GM19395 (cell line): Measurements from ENCODE around the gene CBY1.
"Not testable (repeated sequence)": the region's sequence is repeated elsewhere in the genome, so short reads cannot be mapped to it uniquely, and the experiment has no call there.

Source experiments
- ATAC-seq: cut with Tn5 transposase; IDR thresholded peaks from one replicate; pipeline ENCODE4 v1.9.1; 2021; ENCODE audit warnings: mild to moderate bottlenecking, moderate library complexity; ENCODE audit not compliant: unreplicated experiment

Gene CBY1

GRCh38 chr22:38656256-38657044, at the start of gene CBY1, which contains the start of gene FAM227A:
TSS of gene CBY1 (plus strand) at chr22:38656638. CDS start at chr22:38668055, 11,417 bp downstream.
TSS of gene FAM227A (minus strand) at chr22:38656392. CDS start at chr22:38650168, 6,224 bp downstream.
- ATAC-seq: peak; percentile 72

- no peak for ATAC-seq
These were observed 48.8 kb upstream of the CBY1 start for GRCh38 chr22:38607680-38608079.

DNA sequence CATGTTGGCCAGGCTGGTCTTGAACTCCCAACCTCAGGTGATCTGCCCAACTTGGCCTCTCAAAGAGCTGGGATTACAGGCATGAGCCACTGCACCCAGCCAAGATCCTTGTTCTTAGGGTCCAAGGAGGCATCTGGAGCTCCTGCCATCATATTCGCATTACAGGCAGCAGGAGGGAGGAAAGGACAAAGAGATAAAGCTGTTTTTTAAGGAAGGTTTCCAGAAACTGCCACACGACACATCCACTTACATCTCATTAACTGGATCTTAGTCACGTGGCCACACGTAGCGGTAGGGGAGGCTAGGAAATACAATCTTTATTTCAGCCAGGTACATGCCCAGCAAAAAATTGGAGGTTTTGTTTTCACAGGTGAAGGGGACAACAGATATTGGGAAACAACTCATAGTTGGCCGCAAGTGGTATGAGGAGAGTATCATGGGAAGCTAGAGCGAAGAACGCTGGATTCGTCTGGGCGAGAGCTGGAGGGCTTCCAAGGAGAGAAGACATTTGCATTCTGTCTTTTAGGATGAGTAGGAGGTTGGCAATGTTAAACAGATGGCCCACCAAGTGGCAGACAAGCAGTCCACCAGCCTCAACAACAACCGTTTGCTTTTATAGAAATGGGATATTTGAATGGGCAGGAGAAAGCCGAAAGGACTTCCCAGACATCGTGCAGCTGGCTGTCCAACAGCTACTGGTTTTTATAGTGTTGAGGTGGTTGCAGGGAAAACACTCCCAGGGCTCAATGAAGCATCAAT, 47.3 kb upstream of the CBY1 start:
- no peak for ATAC-seq

DNA sequence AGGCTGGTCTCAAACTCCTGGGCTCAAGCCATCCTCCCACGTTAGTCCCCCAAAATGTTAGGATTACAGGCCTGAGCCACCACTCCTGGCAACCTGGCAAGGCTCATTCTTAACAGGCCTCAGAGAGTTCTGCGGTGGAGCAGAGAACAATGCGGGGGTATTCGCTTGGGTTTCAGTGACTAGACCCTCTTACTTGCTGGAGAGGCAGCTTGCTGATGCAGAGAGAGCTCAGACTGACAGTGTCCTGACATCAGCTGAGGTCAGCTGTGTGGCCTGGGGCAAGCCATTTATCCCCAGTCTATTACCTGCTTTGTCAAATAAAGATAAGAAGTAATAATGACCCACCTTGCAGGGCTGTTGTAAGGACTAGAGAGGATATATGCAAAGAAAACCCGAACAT, 46.2 kb upstream of the CBY1 start:
- no peak for ATAC-seq

GRCh38 chr22:38611559-38611958, 44.9 kb upstream of the CBY1 start:
- no peak for ATAC-seq

- no peak for ATAC-seq
These were observed 44.0 kb upstream of the CBY1 start for GRCh38 chr22:38612217-38613006.

GRCh38 chr22:38613588-38613987, 42.9 kb upstream of the CBY1 start:
- no peak for ATAC-seq

DNA sequence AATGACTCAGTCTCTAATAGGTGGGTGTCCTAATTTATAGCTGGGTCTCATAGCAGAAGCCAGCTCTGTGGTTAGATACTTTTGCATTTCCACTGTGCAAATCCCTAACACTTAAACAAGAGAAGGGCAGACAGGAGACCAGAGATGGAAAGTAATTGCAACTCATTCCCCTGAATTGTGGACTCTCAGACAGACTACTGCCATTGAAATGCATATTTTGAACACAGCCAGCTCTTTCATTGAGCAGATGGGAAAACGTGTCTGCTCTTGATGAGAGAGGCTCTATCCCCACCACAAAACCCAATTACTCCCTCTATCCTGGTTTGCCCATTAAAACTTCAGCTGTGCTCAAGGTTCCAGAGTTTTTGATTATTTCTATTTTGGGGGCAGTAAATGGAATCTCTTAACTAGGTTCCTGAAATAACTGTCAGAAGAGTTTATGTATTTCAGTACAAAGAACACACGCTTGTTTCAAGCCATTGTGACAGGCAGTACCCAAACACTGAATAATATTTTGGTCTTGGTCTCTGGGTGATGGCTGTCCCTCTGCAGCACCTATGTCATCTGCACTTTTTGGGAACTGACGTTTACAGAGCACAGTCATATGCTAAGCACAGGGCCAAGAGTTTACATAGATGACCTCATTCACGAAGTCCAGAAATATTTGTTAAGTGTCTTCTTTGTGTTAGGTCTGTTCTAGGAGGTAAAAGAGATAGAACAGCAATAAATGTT, 41.9 kb upstream of the CBY1 start:
- ATAC-seq: no peak

DNA sequence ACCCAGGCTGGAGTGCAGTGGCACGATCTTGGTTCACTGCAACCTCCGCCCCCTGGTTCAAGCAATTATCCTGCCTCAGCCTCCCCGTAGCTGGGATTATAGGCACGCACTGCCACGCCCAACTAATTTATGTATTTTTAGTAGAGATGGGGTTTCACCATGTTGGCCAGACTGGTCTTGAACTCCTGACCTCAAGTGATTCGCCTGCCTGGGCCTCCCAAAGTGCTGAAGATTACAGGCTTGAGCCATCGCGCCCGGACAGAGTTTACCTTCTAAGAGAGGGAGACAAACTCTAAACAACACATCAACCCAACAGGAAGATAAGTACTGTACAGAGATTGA, 41.4 kb upstream of the CBY1 start:
- not testable (repeated sequence) for ATAC-seq

- ATAC-seq: no peak
These were observed 38.2 kb upstream of the CBY1 start for GRCh38 chr22:38618258-38618657.

GRCh38 chr22:38618682-38619081, 37.8 kb upstream of the CBY1 start:
- no peak for ATAC-seq

GRCh38 chr22:38623351-38623750, 33.1 kb upstream of the CBY1 start:
- no peak for ATAC-seq

DNA sequence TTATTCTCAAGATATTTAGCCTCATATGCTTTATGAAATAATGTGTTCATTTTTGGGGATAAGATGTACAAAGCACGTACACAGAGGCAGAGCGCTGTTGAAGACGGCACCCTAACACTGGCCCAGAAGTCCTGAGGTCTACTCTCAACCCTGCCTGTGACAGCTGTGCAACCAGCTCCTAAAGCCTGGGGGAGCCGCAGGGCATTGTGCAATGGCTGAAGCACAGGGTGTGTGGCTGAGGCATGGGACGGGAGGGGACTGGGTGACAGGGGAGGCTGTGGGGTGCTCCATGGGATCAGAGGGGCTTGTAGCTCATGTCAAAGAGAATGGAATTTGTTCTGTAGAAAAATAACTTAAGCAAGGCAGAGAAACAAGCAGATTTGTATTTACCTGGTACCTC, 28.0 kb upstream of the CBY1 start:
- ATAC-seq: no peak

DNA sequence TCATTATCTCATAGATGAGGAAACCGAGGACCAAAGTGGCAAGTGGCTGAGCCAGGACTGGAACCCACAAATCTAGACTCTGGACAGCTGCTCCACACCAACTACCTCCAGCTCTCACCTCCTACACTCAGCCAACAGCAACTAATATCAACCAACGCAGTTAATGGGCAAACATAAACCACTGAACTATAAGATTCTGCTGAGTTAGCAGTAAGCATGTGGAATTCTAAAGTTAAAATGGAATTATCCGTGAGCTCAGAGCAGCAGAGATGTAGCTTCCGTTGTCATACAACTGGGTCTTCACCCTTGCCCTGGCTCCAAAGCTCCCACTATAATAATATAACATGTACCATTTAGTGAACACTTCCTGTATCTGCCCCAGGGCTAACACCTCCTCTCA, 27.3 kb upstream of the CBY1 start:
- ATAC-seq: no peak

DNA sequence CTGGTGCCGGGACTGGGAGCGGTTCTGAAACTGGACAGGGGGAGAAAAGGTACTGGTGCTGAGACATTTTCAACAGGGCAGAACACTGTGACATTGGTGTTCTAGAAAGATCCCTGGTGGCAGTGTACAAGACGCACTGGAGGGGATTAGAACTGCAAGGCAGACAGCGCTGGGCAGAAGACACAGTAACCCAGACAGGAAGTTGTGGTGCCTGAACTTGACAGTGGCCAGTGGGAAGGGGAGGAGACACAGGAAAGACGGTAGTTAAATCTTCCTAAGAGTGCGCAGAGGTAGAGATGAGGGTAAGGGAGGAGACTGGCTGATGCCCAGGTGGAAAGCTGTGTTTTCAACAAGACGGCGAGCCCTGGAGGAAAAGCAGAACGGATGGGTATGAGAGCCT, 24.7 kb upstream of the CBY1 start:
- no peak for ATAC-seq

GRCh38 chr22:38632528-38632927, 23.9 kb upstream of the CBY1 start:
- ATAC-seq: no peak

GRCh38 chr22:38638216-38638615, 18.2 kb upstream of the CBY1 start:
- no peak for ATAC-seq

GRCh38 chr22:38638728-38639127, 17.7 kb upstream of the CBY1 start:
- no peak for ATAC-seq

DNA sequence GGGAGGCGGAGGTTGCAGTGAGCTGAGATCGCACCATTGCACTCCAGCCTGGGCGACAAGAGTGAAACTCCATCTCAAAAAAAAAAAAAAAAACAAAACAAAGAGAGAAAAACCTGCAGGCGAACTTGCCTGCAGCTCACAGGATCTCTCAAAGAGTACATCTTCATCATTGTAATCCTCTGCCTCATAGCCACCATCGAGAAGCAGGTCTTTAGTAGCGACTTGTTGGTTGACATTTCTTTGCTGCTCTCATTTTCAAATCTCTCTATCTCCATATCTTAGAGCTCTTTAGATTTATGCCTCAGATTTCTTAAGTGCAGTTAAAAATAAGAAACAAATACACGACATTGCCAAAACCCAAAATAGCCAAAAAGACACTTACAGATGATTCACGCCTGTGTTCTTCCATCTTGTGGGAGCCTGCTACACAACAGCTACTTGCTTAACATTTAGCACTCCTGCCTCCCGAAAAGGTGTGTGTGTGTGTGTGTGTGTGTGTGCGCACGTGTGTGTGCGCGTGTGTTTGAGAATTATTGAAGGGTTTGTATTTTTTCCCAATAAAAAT, 14.9 kb upstream of the CBY1 start:
- ATAC-seq: no peak

- ATAC-seq: not testable (repeated sequence)
These were observed 12.2 kb upstream of the CBY1 start for GRCh38 chr22:38644245-38644644.
